ENCODE data around the gene AKAP1. TPM values are rescaled to one million over a fixed set of nuclear protein-coding genes. Genes with fewer than 3 reads are reported as not detected.

The AKAP1 gene
- total and polyA plus RNA-seq, 4 donors, result 18.9 to 68.9 (median 54.7) TPM

GRCh38 chr17:57121308-57122042 is 36.4 kb downstream of the AKAP1 start:
- ATAC-seq (ENCODE audit: low FRiP score) (no peak), DNase-seq (no peak)
- intact Hi-C loops (cut with DNase I), result loop anchor here in 1 of 2 donors (5.0 to 10.0 kb wide), 2 partner anchors 34 to 873 kb away; partner anchors contain the start of gene AKAP1
- no peaks in the 10 kb centered on the region for H3K27me3 ChIP-seq (ENCODE audit: control insufficient read depth in 1 of 2, insufficient read depth in 2 of 2, low read length in 1 of 2)
- no peaks in the 10 kb centered on the region for H3K9me3 ChIP-seq (ENCODE audit: control insufficient read depth, low read length)
- H3K36me3 ChIP-seq (ENCODE audit: control insufficient read depth in 1 of 2, insufficient read depth in 2 of 2, low read length in 1 of 2), result peaks cover 14 to 19% of the 10 kb centered on the region in 2 donors
- H3K4me3 ChIP-seq (ENCODE audit: low read length in 2 of 2), result no peak overlapping the region
- H3K27ac ChIP-seq (ENCODE audit: low read depth in 1 of 2, low read length in 2 of 2), result no peak overlapping the region
- WGBS, 2 donors, result 29 to 40% methylated on average over 12 of the region's 12 CpGs
- no peaks in the 10 kb centered on the region for H3K4me1 ChIP-seq (ENCODE audit: control insufficient read depth in 1 of 2, insufficient read depth in 2 of 2, low read length in 2 of 2)

- H3K9me3 ChIP-seq (ENCODE audit: control insufficient read depth, low read length), result no peaks in the 10 kb centered on the region
- ATAC-seq (ENCODE audit: low FRiP score) (no peak), DNase-seq (no peak)
- intact Hi-C loops (cut with DNase I), result loop anchor here in 1 of 2 donors (5.0 to 10.0 kb wide), 2 partner anchors 37 to 871 kb away; partner anchors contain the start of gene AKAP1
- no peak overlapping the region for H3K4me3 ChIP-seq (ENCODE audit: low read length in 2 of 2)
- 70 to 71% methylated on average over 4 of the region's 4 CpGs for WGBS, 2 donors
- H3K36me3 ChIP-seq (ENCODE audit: control insufficient read depth in 1 of 2, insufficient read depth in 2 of 2, low read length in 1 of 2), result peaks cover 7 to 10% of the 10 kb centered on the region in 2 donors
- no peaks in the 10 kb centered on the region for H3K27me3 ChIP-seq (ENCODE audit: control insufficient read depth in 1 of 2, insufficient read depth in 2 of 2, low read length in 1 of 2)
- H3K4me1 ChIP-seq (ENCODE audit: control insufficient read depth in 1 of 2, insufficient read depth in 2 of 2, low read length in 2 of 2), result no peaks in the 10 kb centered on the region
- H3K27ac ChIP-seq (ENCODE audit: low read depth in 1 of 2, low read length in 2 of 2), result no peak overlapping the region
Measured at GRCh38 chr17:57124053-57124452, 39.0 kb downstream of the AKAP1 start.

- H3K27ac ChIP-seq (ENCODE audit: low read depth in 1 of 2, low read length in 2 of 2), result no peak overlapping the region
- H3K4me1 ChIP-seq (ENCODE audit: control insufficient read depth in 1 of 2, insufficient read depth in 2 of 2, low read length in 2 of 2), result no peaks in the 10 kb centered on the region
- no peaks in the 10 kb centered on the region for H3K27me3 ChIP-seq (ENCODE audit: control insufficient read depth in 1 of 2, insufficient read depth in 2 of 2, low read length in 1 of 2)
- WGBS, 2 donors, result 91 to 100% methylated on average over 2 of the region's 2 CpGs
- no peak overlapping the region for H3K4me3 ChIP-seq (ENCODE audit: low read length in 2 of 2)
- no peak for DNase-seq
- no peak for ATAC-seq (ENCODE audit: low FRiP score)
- H3K36me3 ChIP-seq (ENCODE audit: control insufficient read depth in 1 of 2, insufficient read depth in 2 of 2, low read length in 1 of 2), result peaks cover 4 to 10% of the 10 kb centered on the region in 2 donors
- intact Hi-C loops (cut with DNase I), result loop anchor here in 1 of 2 donors (10.0 kb wide), 1 partner anchor 869 kb away; no protein-coding TSS in a partner anchor
- H3K9me3 ChIP-seq (ENCODE audit: control insufficient read depth, low read length), result no peaks in the 10 kb centered on the region
Measured at GRCh38 chr17:57125406-57125805, 40.4 kb downstream of the AKAP1 start.

GRCh38 chr17:57125866-57126265 is 40.8 kb downstream of the AKAP1 start:
- ATAC-seq (ENCODE audit: low FRiP score) (no peak), DNase-seq (no peak)
- H3K27me3 ChIP-seq (ENCODE audit: control insufficient read depth in 1 of 2, insufficient read depth in 2 of 2, low read length in 1 of 2), result no peaks in the 10 kb centered on the region
- H3K27ac ChIP-seq (ENCODE audit: low read depth in 1 of 2, low read length in 2 of 2), result no peak overlapping the region
- WGBS, 2 donors, result 80 to 88% methylated on average over 6 of the region's 6 CpGs
- no peaks in the 10 kb centered on the region for H3K4me1 ChIP-seq (ENCODE audit: control insufficient read depth in 1 of 2, insufficient read depth in 2 of 2, low read length in 2 of 2)
- H3K9me3 ChIP-seq (ENCODE audit: control insufficient read depth, low read length), result no peaks in the 10 kb centered on the region
- H3K36me3 ChIP-seq (ENCODE audit: control insufficient read depth in 1 of 2, insufficient read depth in 2 of 2, low read length in 1 of 2), result peaks cover 4 to 10% of the 10 kb centered on the region in 2 donors
- no peak overlapping the region for H3K4me3 ChIP-seq (ENCODE audit: low read length in 2 of 2)
- intact Hi-C loops (cut with DNase I), result loop anchor here in 1 of 2 donors (10.0 kb wide), 1 partner anchor 869 kb away; no protein-coding TSS in a partner anchor

GRCh38 chr17:57130708-57131461 is 45.8 kb downstream of the AKAP1 start:
- Histone ChIP-seq H3K27me3 (ENCODE audit: control insufficient read depth in 1 of 2, insufficient read depth in 2 of 2, low read length in 1 of 2) (no peaks in the 10 kb centered on the region), H3K36me3 (ENCODE audit: control insufficient read depth in 1 of 2, insufficient read depth in 2 of 2, low read length in 1 of 2) (peaks cover 0 to under 1% of the 10 kb centered on the region in 2 donors), H3K27ac (ENCODE audit: low read depth in 1 of 2, low read length in 2 of 2) (no peak overlapping the region), H3K9me3 (ENCODE audit: control insufficient read depth, low read length) (no peaks in the 10 kb centered on the region), H3K4me3 (ENCODE audit: low read length in 2 of 2) (no peak overlapping the region), H3K4me1 (ENCODE audit: control insufficient read depth in 1 of 2, insufficient read depth in 2 of 2, low read length in 2 of 2) (no peaks in the 10 kb centered on the region)
- ATAC-seq (ENCODE audit: low FRiP score), result peak; percentile 89
- intact Hi-C loops (cut with DNase I), result loop anchor here (2.0 to 10.0 kb wide), 5 partner anchors 541 to 984 kb away; partner anchors contain the start of gene CCDC182 (in 1 of the 2)
- 20 to 23% methylated on average over 16 of the region's 16 CpGs for WGBS, 2 donors
- DNase-seq, result peak; percentile 85 to 91

- Histone ChIP-seq H3K27ac (ENCODE audit: low read depth in 1 of 2, low read length in 2 of 2) (no peak overlapping the region), H3K9me3 (ENCODE audit: control insufficient read depth, low read length) (no peaks in the 10 kb centered on the region), H3K4me1 (ENCODE audit: control insufficient read depth in 1 of 2, insufficient read depth in 2 of 2, low read length in 2 of 2) (no peaks in the 10 kb centered on the region), H3K36me3 (ENCODE audit: control insufficient read depth in 1 of 2, insufficient read depth in 2 of 2, low read length in 1 of 2) (no peaks in the 10 kb centered on the region), H3K4me3 (ENCODE audit: low read length in 2 of 2) (no peak overlapping the region), H3K27me3 (ENCODE audit: control insufficient read depth in 1 of 2, insufficient read depth in 2 of 2, low read length in 1 of 2) (no peaks in the 10 kb centered on the region)
- ATAC-seq (ENCODE audit: low FRiP score) (no peak), DNase-seq (no peak)
- 80 to 89% methylated on average over 2 of the region's 2 CpGs for WGBS, 2 donors
- intact Hi-C loops (cut with DNase I), result loop anchor here (5.0 to 10.0 kb wide), 4 partner anchors 540 to 982 kb away; partner anchors contain the start of gene CCDC182 (in 1 of the 2)
Measured at GRCh38 chr17:57132663-57133062, 47.6 kb downstream of the AKAP1 start.

GRCh38 chr17:57133486-57133885 is 48.4 kb downstream of the AKAP1 start:
- intact Hi-C loops (cut with DNase I), result loop anchor here (5.0 to 10.0 kb wide), 4 partner anchors 539 to 981 kb away; partner anchors contain the start of gene CCDC182 (in 1 of the 2)
- ATAC-seq (ENCODE audit: low FRiP score) (no peak), DNase-seq (no peak)
- 89% methylated on average over 7 of the region's 7 CpGs for WGBS, 2 donors
- no peak overlapping the region for H3K4me3 ChIP-seq (ENCODE audit: low read length in 2 of 2)
- no peaks in the 10 kb centered on the region for H3K9me3 ChIP-seq (ENCODE audit: control insufficient read depth, low read length)
- no peak overlapping the region for H3K27ac ChIP-seq (ENCODE audit: low read depth in 1 of 2, low read length in 2 of 2)
- H3K36me3 ChIP-seq (ENCODE audit: control insufficient read depth in 1 of 2, insufficient read depth in 2 of 2, low read length in 1 of 2), result no peaks in the 10 kb centered on the region
- no peaks in the 10 kb centered on the region for H3K4me1 ChIP-seq (ENCODE audit: control insufficient read depth in 1 of 2, insufficient read depth in 2 of 2, low read length in 2 of 2)
- no peaks in the 10 kb centered on the region for H3K27me3 ChIP-seq (ENCODE audit: control insufficient read depth in 1 of 2, insufficient read depth in 2 of 2, low read length in 1 of 2)

GRCh38 chr17:57135026-57135788 is 50.2 kb downstream of the AKAP1 start:
- Histone ChIP-seq H3K4me3 (ENCODE audit: low read length in 2 of 2) (no peak overlapping the region), H3K27me3 (ENCODE audit: control insufficient read depth in 1 of 2, insufficient read depth in 2 of 2, low read length in 1 of 2) (no peaks in the 10 kb centered on the region), H3K27ac (ENCODE audit: low read depth in 1 of 2, low read length in 2 of 2) (no peak overlapping the region), H3K9me3 (ENCODE audit: control insufficient read depth, low read length) (no peaks in the 10 kb centered on the region), H3K36me3 (ENCODE audit: control insufficient read depth in 1 of 2, insufficient read depth in 2 of 2, low read length in 1 of 2) (no peaks in the 10 kb centered on the region), H3K4me1 (ENCODE audit: control insufficient read depth in 1 of 2, insufficient read depth in 2 of 2, low read length in 2 of 2) (no peaks in the 10 kb centered on the region)
- intact Hi-C loops (cut with DNase I), result loop anchor here in 1 of 2 donors (10.0 kb wide), 1 partner anchor 980 kb away; no protein-coding TSS in a partner anchor
- DNase-seq, result no peak
- 94% methylated on average over 13 of the region's 13 CpGs for WGBS, 2 donors
- ATAC-seq (ENCODE audit: low FRiP score), result no peak
